Measurements from ENCODE around the gene YEATS2. TPM values are rescaled to one million over a fixed set of nuclear protein-coding genes. Genes with fewer than 3 reads are reported as not detected.

The YEATS2 gene
- total RNA-seq, 1 experiment from 2014 or later = 31.0 TPM

GRCh38 chr3:183766745-183767606 lies 69.4 kb downstream of the YEATS2 start:
- Histone ChIP-seq H3K9me2 (replicated peaks; ENCODE audit: low read length) (no peaks in the 10 kb centered on the region), H3K79me2 (ENCODE audit: low read length) (no peaks in the 10 kb centered on the region), H3K27ac (ENCODE audit: low read length) (no peak overlapping the region), H2AFZ (ENCODE audit: low read length) (no peak overlapping the region), H3K27me3 (ENCODE audit: low read length) (no peaks in the 10 kb centered on the region), H3K36me3 (ENCODE audit: low read depth, low read length) (peaks cover 13% of the 10 kb centered on the region), H3K9ac (ENCODE audit: low read length) (no peak overlapping the region), H3F3A (ENCODE audit: low read length, unreplicated experiment) (no peaks in the 10 kb centered on the region), H3K4me2 (ENCODE audit: low read length) (no peak overlapping the region), H4K20me1 (ENCODE audit: low read length) (no peaks in the 10 kb centered on the region), H3K4me1 (ENCODE audit: insufficient read depth, low read length) (no peaks in the 10 kb centered on the region), H3K9me3 (ENCODE audit: low read length) (no peaks in the 10 kb centered on the region), H3K4me3 (ENCODE audit: low read length) (no peak overlapping the region)
- POLR2A ChIA-PET (ENCODE audit: unreplicated experiment) = no interaction called here
- TF ChIP-seq CTCF (conservative IDR thresholded peaks at IDR 0.05; ENCODE audit: low read depth, low read length) (peak; percentile 86), EZH2phosphoT487 (IDR thresholded peaks at IDR 0.05; ENCODE audit: borderline replicate concordance, low read length) (no peak)
- BruUV-seq (replicated peaks) = no TSS peak
- peak; percentile 93 for ATAC-seq
- CTCF ChIA-PET = interaction anchor here (0.6 to 1.3 kb wide), 5 partner anchors 210 to 367 kb away, joined by 3 to 15 read pairs (median 4); no protein-coding TSS in a partner anchor
- DNase-seq = peak; percentile 86
- intact Hi-C loops (cut with micrococcal nuclease) = loop anchor here (1.0 to 5.0 kb wide), 3 partner anchors 265 to 380 kb away; no protein-coding TSS in a partner anchor

GRCh38 chr3:183768114-183768513 lies 70.5 kb downstream of the YEATS2 start:
- no peak overlapping the region for H3K9ac ChIP-seq (ENCODE audit: low read length)
- no peaks in the 10 kb centered on the region for H3K79me2 ChIP-seq (ENCODE audit: low read length)
- no peaks in the 10 kb centered on the region for H3F3A ChIP-seq (ENCODE audit: low read length, unreplicated experiment)
- no peak overlapping the region for H3K4me2 ChIP-seq (ENCODE audit: low read length)
- no peaks in the 10 kb centered on the region for H3K9me3 ChIP-seq (ENCODE audit: low read length)
- intact Hi-C loops (cut with micrococcal nuclease) = loop anchor here (5.0 kb wide), 1 partner anchor 381 kb away; no protein-coding TSS in a partner anchor
- H3K4me3 ChIP-seq (ENCODE audit: low read length) = no peak overlapping the region
- no peak for DNase-seq
- POLR2A ChIA-PET (ENCODE audit: unreplicated experiment) = no interaction called here
- H4K20me1 ChIP-seq (ENCODE audit: low read length) = no peaks in the 10 kb centered on the region
- no peak for TF ChIP-seq EZH2 (IDR thresholded peaks at IDR 0.05; ENCODE audit: low read length, unreplicated experiment)
- TF ChIP-seq CTCF (conservative IDR thresholded peaks at IDR 0.05; ENCODE audit: low read depth, low read length) = no peak
- TF ChIP-seq EZH2phosphoT487 (IDR thresholded peaks at IDR 0.05; ENCODE audit: borderline replicate concordance, low read length) = no peak
- no peaks in the 10 kb centered on the region for H3K27me3 ChIP-seq (ENCODE audit: low read length)
- no peaks in the 10 kb centered on the region for H3K9me2 ChIP-seq (replicated peaks; ENCODE audit: low read length)
- CTCF ChIA-PET = no interaction called here
- H2AFZ ChIP-seq (ENCODE audit: low read length) = no peak overlapping the region
- peaks cover 13% of the 10 kb centered on the region for H3K36me3 ChIP-seq (ENCODE audit: low read depth, low read length)
- no peaks in the 10 kb centered on the region for H3K4me1 ChIP-seq (ENCODE audit: insufficient read depth, low read length)
- no TSS peak for BruUV-seq (replicated peaks)
- ATAC-seq = no peak
- H3K27ac ChIP-seq (ENCODE audit: low read length) = no peak overlapping the region

GRCh38 chr3:183769453-183769852 lies 71.9 kb downstream of the YEATS2 start:
- H3K4me3 ChIP-seq (ENCODE audit: low read length) = no peak overlapping the region
- no peak for DNase-seq
- H3K79me2 ChIP-seq (ENCODE audit: low read length) = no peaks in the 10 kb centered on the region
- no peak overlapping the region for H3K4me2 ChIP-seq (ENCODE audit: low read length)
- peaks cover 17% of the 10 kb centered on the region for H3K36me3 ChIP-seq (ENCODE audit: low read depth, low read length)
- no peak overlapping the region for H3K27ac ChIP-seq (ENCODE audit: low read length)
- H3K4me1 ChIP-seq (ENCODE audit: insufficient read depth, low read length) = no peaks in the 10 kb centered on the region
- no TSS peak for BruUV-seq (replicated peaks)
- H3F3A ChIP-seq (ENCODE audit: low read length, unreplicated experiment) = no peaks in the 10 kb centered on the region
- no peaks in the 10 kb centered on the region for H3K27me3 ChIP-seq (ENCODE audit: low read length)
- POLR2A ChIA-PET (ENCODE audit: unreplicated experiment) = no interaction called here
- TF ChIP-seq EZH2phosphoT487 (IDR thresholded peaks at IDR 0.05; ENCODE audit: borderline replicate concordance, low read length) = no peak
- no peak for TF ChIP-seq CTCF (conservative IDR thresholded peaks at IDR 0.05; ENCODE audit: low read depth, low read length)
- TF ChIP-seq EZH2 (IDR thresholded peaks at IDR 0.05; ENCODE audit: low read length, unreplicated experiment) = no peak
- H2AFZ ChIP-seq (ENCODE audit: low read length) = no peak overlapping the region
- intact Hi-C loops (cut with micrococcal nuclease) = loop anchor here (5.0 kb wide), 1 partner anchor 382 kb away; no protein-coding TSS in a partner anchor
- H3K9me3 ChIP-seq (ENCODE audit: low read length) = no peaks in the 10 kb centered on the region
- H3K9ac ChIP-seq (ENCODE audit: low read length) = no peak overlapping the region
- CTCF ChIA-PET = no interaction called here
- no peaks in the 10 kb centered on the region for H4K20me1 ChIP-seq (ENCODE audit: low read length)
- no peaks in the 10 kb centered on the region for H3K9me2 ChIP-seq (replicated peaks; ENCODE audit: low read length)
- no peak for ATAC-seq

All from PC-3 (cell line).